PC-9 (cell line): ENCODE measurements around the gene BMP2K. TPM values are rescaled to one million over a fixed set of nuclear protein-coding genes. Genes with fewer than 3 reads are reported as not detected.

Experiments
- BruUV-seq: library from RNA; stranded (reverse); fragments of 400-500 nt; replicated peaks from 2 replicates; lab custom pipeline; 2021; lab: Mats Ljungman, UMichigan
- CTCF ChIA-PET: fragments of 300-600 bp; sonication (Branson Sonifier 250); formaldehyde crosslinking; loops from one replicate; lab custom pipeline; 2022; ENCODE audit warnings: antibody characterized with exemption; lab: Charles Lee
- POLR2A ChIA-PET: fragments of 300-600 bp; sonication (Branson Sonifier 250); formaldehyde crosslinking; loops from one replicate; lab custom pipeline; 2022; ENCODE audit warnings: antibody characterized with exemption; ENCODE audit not compliant: unreplicated experiment; lab: Charles Lee
- DNase-seq, 2 experiments: peaks; one replicate each; pipeline versions ENCODE4 v3.0.0 to v3.0.0-alpha.2; 2015 to 2022; ENCODE audit warnings: mixed read lengths in 1 of 2
- H2AFZ ChIP-seq: fragments of 200-600 bp; sonication (generic); 2 replicates; pipeline ENCODE4 v1.8.1; 2017; ENCODE audit warnings: antibody characterized with exemption
- H3F3A ChIP-seq: fragments of 200-600 bp; sonication (generic); 2 replicates; pipeline ENCODE4 v1.8.1; 2017; ENCODE audit warnings: antibody characterized with exemption, mild to moderate bottlenecking, low read depth; ENCODE audit not compliant: insufficient read depth
- H3K27ac ChIP-seq: fragments of 200-600 bp; sonication (generic); 2 replicates; pipeline ENCODE4 v1.6.1; 2016; ENCODE audit warnings: mixed run types
- H3K27me3 ChIP-seq: fragments of 200-600 bp; sonication (generic); 2 replicates; pipeline ENCODE4 v1.6.1; 2016; ENCODE audit warnings: low read depth, mixed run types; ENCODE audit not compliant: insufficient read depth
- H3K36me3 ChIP-seq: fragments of 200-600 bp; sonication (generic); 2 replicates; pipeline ENCODE4 v1.6.1; 2016; ENCODE audit warnings: low read depth, mixed run types
- H3K4me1 ChIP-seq: fragments of 200-600 bp; sonication (generic); replicated peaks from 2 replicates; pipeline ENCODE4 v1.6.1; 2016; ENCODE audit warnings: mixed run types; ENCODE audit not compliant: insufficient read depth
- H3K4me2 ChIP-seq: fragments of 200-600 bp; sonication (generic); 2 replicates; pipeline ENCODE4 v1.6.1; 2017; ENCODE audit warnings: mixed run types
- H3K4me3 ChIP-seq: fragments of 200-600 bp; sonication (generic); 2 replicates; pipeline ENCODE4 v1.6.1; 2016; ENCODE audit warnings: mixed run types
- H3K79me2 ChIP-seq: fragments of 200-600 bp; sonication (generic); 2 replicates; pipeline ENCODE4 v1.6.1; 2017; ENCODE audit warnings: low read depth, mixed run types
- H3K9me2 ChIP-seq: fragments of 200-600 bp; sonication (generic); 2 replicates; pipeline ENCODE4 v1.8.1; 2017; ENCODE audit warnings: mild to moderate bottlenecking; ENCODE audit not compliant: insufficient read depth
- H3K9me3 ChIP-seq: fragments of 200-600 bp; sonication (generic); 2 replicates; pipeline ENCODE4 v1.8.1; 2016; ENCODE audit warnings: low read depth; ENCODE audit not compliant: insufficient read depth
- H4K20me1 ChIP-seq: fragments of 200-600 bp; sonication (generic); 2 replicates; pipeline ENCODE4 v1.8.1; 2017; ENCODE audit not compliant: insufficient read depth
- EZH2 ChIP-seq: fragments of 200-600 bp; sonication (generic); IDR thresholded peaks from 2 replicates; pipeline ENCODE4 v1.8.0; 2017; ENCODE audit warnings: antibody characterized with exemption, low read depth
- intact Hi-C: fragments of 100-400 bp; cut with micrococcal nuclease; formaldehyde crosslinking; loops from one replicate; pipeline ENCODE4 v1.10.0; 2022; ENCODE audit not compliant: unreplicated experiment
- total RNA-seq: library from RNA; stranded (reverse); gene quantifications from 2 replicates; pipeline ENCODE4 v1.2.3, GENCODE V29; 2021
- TF ChIP-seq, protein P1 (sequence below): fragments of 200-600 bp; sonication (generic); conservative IDR thresholded peaks from 2 replicates; pipeline ENCODE4 v1.6.1; 2017; ENCODE audit warnings: mixed run types, antibody characterized with exemption, mild to moderate bottlenecking, moderate library complexity

The BMP2K gene
- total RNA-seq, 1 experiment from 2014 or later: 12.2 TPM

DNA sequence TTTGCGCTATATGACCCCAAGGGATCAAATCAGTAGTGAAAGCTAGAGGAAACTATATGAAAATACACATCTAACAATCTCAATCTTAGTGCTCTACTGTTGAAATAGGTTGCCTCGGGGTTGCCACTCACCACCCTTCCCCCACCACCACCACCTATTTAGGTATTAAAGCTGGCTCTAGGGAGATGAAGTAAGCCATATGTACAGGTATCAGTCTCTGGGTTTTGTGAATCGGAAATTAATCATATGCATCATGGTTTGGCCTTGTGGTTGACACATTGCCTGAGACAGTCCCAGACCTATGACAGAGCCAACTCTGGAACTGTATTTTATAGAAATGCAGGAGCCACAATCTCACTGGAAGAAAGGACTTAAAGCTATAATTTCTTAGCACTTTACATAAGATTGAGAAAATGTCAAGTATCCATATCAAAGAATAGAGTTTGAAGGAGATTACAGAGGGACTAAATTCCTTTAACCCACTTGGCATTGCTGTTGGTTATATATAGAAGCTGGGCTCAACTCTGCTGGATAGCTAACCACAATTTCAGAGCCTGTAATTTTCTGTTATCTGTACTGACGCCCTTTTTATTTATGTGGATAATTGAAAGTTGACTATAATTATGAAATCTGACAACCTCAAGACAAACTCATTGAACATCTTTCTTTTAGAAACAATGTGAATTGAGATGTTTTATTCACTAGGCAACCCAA lies 26.7 kb upstream of the BMP2K start:
- intact Hi-C loops: no loop called here
- no TSS peak for BruUV-seq
- Histone ChIP-seq H2AFZ (no peak overlapping the region), H3K4me2 (no peak overlapping the region), H3K27ac (no peak overlapping the region), H3K4me3 (no peak overlapping the region), H3K9me2 (no peaks in the 10 kb centered on the region), H3K79me2 (no peaks in the 10 kb centered on the region), H3K4me1 (no peaks in the 10 kb centered on the region), H3K9me3 (no peaks in the 10 kb centered on the region), H3K27me3 (no peaks in the 10 kb centered on the region), H4K20me1 (no peaks in the 10 kb centered on the region), H3F3A (no peaks in the 10 kb centered on the region), H3K36me3 (no peaks in the 10 kb centered on the region)
- POLR2A ChIA-PET: no interaction called here
- CTCF ChIA-PET: no interaction called here
- DNase-seq: no peak
- TF ChIP-seq EZH2: no peak
- TF ChIP-seq, protein P1, sequence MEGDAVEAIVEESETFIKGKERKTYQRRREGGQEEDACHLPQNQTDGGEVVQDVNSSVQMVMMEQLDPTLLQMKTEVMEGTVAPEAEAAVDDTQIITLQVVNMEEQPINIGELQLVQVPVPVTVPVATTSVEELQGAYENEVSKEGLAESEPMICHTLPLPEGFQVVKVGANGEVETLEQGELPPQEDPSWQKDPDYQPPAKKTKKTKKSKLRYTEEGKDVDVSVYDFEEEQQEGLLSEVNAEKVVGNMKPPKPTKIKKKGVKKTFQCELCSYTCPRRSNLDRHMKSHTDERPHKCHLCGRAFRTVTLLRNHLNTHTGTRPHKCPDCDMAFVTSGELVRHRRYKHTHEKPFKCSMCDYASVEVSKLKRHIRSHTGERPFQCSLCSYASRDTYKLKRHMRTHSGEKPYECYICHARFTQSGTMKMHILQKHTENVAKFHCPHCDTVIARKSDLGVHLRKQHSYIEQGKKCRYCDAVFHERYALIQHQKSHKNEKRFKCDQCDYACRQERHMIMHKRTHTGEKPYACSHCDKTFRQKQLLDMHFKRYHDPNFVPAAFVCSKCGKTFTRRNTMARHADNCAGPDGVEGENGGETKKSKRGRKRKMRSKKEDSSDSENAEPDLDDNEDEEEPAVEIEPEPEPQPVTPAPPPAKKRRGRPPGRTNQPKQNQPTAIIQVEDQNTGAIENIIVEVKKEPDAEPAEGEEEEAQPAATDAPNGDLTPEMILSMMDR: no peak

DNA sequence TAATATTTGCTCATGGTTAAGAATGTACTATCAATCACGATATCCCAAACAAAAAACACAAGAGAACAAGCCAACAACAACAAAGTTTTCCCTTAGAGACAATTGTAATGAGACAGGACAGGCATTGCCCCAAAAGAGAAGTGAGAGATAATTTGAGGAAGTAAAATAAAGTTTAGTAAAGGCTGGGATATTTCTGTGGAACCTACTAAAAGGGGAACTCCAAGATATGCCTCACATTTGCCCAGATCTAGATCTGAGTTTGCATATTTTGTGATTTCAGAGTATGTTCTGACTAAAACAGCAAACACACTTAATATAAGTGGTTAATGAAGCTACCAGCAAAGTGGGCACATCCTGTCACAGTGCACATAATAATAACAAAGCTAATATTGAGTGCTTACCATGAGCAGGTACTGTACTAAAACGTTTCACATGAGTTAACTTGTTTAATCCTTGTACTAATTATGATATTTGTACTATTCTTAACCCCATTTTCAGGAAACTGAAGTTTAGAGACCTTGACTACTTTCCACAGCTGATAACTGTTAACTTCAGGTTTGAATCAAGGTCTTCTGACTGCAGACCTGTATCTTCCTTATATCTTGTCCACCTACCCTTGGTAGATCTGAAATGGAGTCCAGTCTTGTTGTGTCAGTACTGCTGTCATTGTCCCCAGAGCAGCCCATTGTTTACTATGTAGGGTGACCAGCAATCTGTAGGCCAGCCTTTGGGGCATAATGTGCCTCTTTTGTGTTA lies 26.0 kb upstream of the BMP2K start:
- no peaks in the 10 kb centered on the region for H4K20me1 ChIP-seq
- H3K36me3 ChIP-seq: no peaks in the 10 kb centered on the region
- H3K4me1 ChIP-seq: no peaks in the 10 kb centered on the region
- no peak for TF ChIP-seq EZH2
- TF ChIP-seq, protein P1: no peak
- H3K79me2 ChIP-seq: no peaks in the 10 kb centered on the region
- H3K4me2 ChIP-seq: no peak overlapping the region
- H3F3A ChIP-seq: no peaks in the 10 kb centered on the region
- no peak for DNase-seq
- no TSS peak for BruUV-seq
- H2AFZ ChIP-seq: no peak overlapping the region
- intact Hi-C loops: no loop called here
- H3K9me2 ChIP-seq: no peaks in the 10 kb centered on the region
- no peaks in the 10 kb centered on the region for H3K9me3 ChIP-seq
- POLR2A ChIA-PET: no interaction called here
- no peak overlapping the region for H3K4me3 ChIP-seq
- no peak overlapping the region for H3K27ac ChIP-seq
- H3K27me3 ChIP-seq: no peaks in the 10 kb centered on the region
- CTCF ChIA-PET: no interaction called here

DNA sequence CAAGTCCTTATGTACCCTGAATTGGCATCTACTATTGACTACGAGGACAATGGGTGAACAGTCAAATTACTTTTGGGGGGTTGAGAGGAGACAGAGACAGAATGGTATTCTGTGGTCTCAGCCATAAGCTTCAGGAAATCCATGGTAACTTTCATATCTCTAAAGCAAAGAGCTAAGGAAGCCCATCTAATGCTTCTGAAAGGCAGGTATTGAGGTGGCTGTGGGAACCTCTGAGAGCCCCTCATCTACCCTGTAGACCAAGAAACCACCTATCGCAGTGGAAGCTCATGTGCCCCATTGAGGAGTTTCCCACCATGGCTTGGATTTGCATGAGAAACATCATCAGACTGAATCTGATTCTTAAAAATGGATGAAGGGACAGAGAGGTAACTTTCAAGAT lies 23.1 kb upstream of the BMP2K start:
- H3K27ac ChIP-seq: no peak overlapping the region
- ChIA-PET CTCF (no interaction called here), POLR2A (no interaction called here)
- no peaks in the 10 kb centered on the region for H3K36me3 ChIP-seq
- no peaks in the 10 kb centered on the region for H3K9me3 ChIP-seq
- no peak overlapping the region for H3K4me3 ChIP-seq
- no peaks in the 10 kb centered on the region for H3K27me3 ChIP-seq
- no peaks in the 10 kb centered on the region for H4K20me1 ChIP-seq
- H3K4me2 ChIP-seq: no peak overlapping the region
- no peaks in the 10 kb centered on the region for H3K79me2 ChIP-seq
- intact Hi-C loops: no loop called here
- H3F3A ChIP-seq: no peaks in the 10 kb centered on the region
- no peak for DNase-seq
- BruUV-seq: no TSS peak
- no peak overlapping the region for H2AFZ ChIP-seq
- H3K9me2 ChIP-seq: no peaks in the 10 kb centered on the region
- TF ChIP-seq EZH2: no peak
- TF ChIP-seq, protein P1: no peak
- no peaks in the 10 kb centered on the region for H3K4me1 ChIP-seq
